GM10266 (cell line): ENCODE measurements around the gene CALR.
"Not testable (repeated sequence)": the region's sequence is repeated elsewhere in the genome, so short reads cannot be mapped to it uniquely, and the experiment has no call there.

Source experiments
- DNase-seq: peaks from one replicate; pipeline ENCODE4 v3.0.0; 2012; ENCODE audit errors: extremely low spot score
- TF ChIP-seq, protein P1 (sequence below): IDR thresholded peaks from 2 replicates; pipeline ENCODE4 v1.5.1; 2012; ENCODE audit warnings: mild to moderate bottlenecking, low read depth; ENCODE audit not compliant: control insufficient read depth, insufficient read depth; ENCODE audit errors: missing control alignments

The CALR gene

DNA sequence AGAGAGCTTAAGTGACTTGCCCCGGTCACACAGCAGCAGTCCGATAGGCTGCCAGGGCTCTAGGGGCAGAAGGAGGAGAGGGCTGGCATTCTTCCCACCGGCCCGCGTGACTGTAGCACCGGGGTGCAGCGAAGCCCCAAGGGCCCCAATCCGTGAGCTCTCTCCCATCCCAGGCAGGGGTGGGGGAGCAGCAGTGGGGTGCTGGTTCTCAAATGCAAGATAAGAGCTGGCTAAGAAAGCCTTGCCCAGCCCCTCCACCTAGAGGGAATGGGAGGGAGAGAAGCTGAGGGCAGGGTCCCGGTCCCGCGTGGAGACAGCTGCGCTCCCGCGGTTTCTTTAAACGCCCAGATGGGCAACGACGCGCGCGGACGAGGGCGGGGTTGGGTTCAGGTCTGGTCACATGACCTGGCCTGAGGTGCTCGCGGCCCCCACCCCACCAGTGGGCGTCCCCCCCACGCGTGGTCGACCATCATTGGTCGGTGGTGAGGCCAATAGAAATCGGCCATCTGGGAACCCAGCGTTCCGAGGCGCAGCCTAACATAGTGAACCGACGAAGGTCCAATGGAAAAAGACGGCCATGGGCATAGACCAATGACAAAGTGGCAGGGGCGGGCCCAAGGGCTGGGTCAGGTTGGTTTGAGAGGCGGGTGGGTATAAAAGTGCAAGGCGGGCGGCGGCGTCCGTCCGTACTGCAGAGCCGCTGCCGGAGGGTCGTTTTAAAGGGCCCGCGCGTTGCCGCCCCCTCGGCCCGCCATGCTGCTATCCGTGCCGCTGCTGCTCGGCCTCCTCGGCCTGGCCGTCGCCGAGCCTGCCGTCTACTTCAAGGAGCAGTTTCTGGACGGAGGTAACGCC lies at the start of gene CALR:
Gene CALR (plus strand): TSS at position 683 of the 852 bp plus-strand sequence. CDS start 71 bp downstream, at position 754.
- peak; percentile 97 for DNase-seq
- TF ChIP-seq, protein P1, sequence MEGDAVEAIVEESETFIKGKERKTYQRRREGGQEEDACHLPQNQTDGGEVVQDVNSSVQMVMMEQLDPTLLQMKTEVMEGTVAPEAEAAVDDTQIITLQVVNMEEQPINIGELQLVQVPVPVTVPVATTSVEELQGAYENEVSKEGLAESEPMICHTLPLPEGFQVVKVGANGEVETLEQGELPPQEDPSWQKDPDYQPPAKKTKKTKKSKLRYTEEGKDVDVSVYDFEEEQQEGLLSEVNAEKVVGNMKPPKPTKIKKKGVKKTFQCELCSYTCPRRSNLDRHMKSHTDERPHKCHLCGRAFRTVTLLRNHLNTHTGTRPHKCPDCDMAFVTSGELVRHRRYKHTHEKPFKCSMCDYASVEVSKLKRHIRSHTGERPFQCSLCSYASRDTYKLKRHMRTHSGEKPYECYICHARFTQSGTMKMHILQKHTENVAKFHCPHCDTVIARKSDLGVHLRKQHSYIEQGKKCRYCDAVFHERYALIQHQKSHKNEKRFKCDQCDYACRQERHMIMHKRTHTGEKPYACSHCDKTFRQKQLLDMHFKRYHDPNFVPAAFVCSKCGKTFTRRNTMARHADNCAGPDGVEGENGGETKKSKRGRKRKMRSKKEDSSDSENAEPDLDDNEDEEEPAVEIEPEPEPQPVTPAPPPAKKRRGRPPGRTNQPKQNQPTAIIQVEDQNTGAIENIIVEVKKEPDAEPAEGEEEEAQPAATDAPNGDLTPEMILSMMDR: no peak

DNA sequence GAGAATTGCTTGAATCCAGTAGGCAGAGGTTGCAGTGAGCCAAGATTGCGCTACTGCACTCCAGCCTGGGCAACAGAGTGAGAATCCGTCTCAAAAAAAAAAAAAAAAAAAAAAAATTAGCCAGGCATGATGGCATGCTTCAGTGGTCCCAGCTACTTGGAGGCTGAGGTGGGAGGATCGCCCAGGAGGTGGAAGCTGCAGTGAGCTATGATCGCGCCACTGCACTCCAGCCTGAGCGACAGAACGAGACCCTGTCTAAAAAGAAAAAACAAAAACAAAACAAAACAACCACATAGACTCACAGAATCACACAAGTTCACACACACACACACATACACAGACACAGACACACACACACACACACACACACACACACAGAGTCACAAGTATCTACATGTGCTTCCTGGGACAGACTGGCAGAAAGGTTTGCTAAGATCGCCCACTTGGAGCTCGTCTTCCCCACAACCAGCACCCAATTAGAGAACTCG lies 48.1 kb upstream of the CALR start:
- not testable (repeated sequence) for DNase-seq

DNA sequence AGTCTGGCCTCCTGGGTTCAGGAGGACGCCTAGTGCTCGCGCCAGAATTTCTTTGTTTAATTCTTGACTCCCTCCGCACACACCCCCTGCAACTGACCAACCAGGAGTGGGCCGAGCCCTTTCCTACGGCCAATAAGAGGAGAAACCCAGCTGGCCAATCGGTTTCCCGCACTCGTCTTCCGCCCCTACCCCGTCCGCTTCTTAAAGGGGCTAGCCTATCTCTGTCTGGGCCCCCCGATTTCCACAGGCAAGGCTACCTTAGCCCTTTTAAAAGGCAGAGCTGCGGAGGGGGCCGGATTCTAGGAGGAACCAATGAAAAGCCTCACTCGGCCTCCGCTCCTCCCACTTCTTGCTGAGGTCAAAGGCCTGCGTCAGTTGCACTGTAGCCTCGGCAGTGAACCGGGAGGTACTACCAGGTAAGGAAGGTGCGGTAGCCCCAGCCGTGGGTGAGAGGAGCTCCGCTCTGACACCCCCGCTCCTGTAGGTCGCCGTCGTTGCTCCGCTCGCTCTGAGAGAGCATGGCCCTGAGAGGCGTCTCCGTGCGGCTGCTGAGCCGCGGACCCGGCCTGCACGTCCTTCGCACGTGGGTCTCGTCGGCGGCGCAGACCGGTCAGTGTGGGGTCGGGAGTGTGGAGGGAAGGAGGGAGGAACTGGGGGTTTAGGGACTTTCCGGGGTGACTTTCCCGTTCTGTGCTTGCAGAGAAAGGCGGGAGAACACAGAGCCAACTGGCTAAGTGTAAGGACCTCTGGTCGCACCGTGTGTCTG lies 47.4 kb upstream of the CALR start, which contains the start of gene GCDH:
Gene GCDH (plus strand): TSS at position 374 of the 766 bp plus-strand sequence. CDS start 145 bp downstream, at position 519.
- TF ChIP-seq, protein P1: no peak
- peak; percentile 96 for DNase-seq

DNA sequence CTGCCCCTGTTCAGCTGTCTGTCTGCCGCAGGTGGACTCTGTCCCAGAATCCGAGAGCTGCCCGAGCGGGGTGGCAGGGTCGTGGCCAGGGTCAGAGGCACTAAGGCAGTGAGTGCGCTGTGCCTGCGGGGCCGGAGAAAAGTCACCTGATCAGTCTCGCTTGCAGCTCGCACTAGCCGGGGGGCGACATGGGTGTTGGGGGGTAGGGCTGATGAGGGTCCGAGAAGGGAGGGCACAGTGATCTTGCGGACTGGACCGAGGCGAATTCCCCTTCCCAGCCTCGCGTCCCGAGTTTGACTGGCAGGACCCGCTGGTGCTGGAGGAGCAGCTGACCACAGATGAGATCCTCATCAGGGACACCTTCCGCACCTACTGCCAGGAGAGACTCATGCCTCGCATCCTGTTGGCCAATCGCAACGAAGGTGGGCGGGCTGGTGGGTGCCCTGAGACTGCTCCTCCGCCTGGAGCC lies 46.8 kb upstream of the CALR start:
- no peak for DNase-seq
- TF ChIP-seq, protein P1: no peak

DNA sequence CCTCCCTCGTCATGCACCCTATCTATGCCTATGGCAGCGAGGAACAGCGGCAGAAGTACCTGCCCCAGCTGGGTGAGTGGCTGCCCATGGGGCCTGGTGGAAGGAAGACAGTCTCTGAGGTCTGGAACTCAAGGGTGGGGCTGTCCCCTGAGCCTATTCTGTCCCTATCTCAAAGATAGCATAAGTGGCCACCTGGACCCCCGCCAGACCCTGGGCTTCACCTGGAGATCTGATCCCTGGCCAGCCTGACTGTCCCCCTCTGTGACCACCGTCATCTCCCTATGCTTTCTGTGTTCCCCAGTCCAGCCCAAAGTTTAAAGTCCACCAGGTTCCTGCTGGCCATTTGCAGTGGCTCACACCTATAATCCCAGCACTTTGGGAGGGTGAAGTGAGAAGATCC lies 44.8 kb upstream of the CALR start:
- no peak for DNase-seq
- TF ChIP-seq, protein P1: no peak

DNA sequence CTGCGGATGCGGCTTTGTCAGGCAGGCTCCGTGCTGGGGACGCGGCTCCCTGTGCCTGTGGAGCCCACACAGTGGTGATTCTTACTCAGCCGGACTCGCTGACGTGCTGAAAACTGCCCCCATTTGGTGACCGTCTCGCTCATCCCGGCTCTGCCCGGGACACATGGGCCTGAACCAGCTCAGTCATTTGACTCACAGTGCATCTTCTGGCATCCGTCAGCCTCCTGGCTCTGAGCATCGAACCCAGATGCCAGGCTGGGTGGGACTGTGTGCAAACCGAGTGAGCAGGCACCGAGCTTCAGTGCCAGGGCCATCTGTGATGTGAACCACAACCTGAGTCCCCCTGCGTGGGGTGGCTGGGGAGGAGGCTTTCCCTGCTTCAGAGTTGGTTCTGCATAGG lies 41.9 kb upstream of the CALR start:
- no peak for DNase-seq
- TF ChIP-seq, protein P1: no peak

DNA sequence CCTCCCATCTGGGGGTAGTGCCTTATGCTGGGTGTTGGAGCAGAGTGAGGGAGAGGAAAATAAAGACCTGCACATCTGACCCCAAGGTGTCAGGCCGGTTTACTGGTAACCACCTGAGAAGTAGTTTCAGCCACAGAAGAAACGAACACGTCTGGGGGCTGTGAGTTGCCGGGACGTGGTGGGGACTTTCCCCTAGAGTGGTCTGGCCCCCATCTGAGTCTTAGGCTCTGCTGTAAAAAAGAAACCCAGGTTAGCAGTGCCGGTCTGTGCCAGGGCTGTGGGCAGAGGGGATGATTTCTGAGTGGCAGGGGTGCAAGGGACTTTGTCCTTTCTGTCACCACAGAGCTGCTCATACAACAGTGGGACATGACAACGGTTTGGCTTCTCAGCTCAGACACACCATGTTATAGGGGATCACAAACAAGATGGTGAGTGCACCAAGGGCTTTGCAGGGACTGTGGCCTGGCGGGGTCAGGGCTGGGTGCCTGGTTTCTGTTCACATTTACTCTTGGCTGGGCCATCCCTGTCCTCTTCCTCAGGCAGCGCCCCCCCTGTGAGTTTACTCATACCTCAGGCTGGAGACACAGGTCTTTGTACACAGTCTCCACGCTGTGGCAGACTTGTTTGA lies 38.4 kb upstream of the CALR start:
- TF ChIP-seq, protein P1: no peak
- peak; percentile 68 for DNase-seq
